Measurements from ENCODE around the gene TPTE.
"Not testable (repeated sequence)": the region's sequence is repeated elsewhere in the genome, so short reads cannot be mapped to it uniquely, and the experiment has no call there.

The TPTE gene

GRCh38 chr21:10617133-10617752 is 95.9 kb downstream of the TPTE start:
- DNase-seq = not testable (repeated sequence)

- DNase-seq = no peak
Measured at GRCh38 chr21:10627316-10627863, 106.0 kb downstream of the TPTE start.

- DNase-seq = not testable (repeated sequence)
Measured at GRCh38 chr21:10629239-10629638, 107.9 kb downstream of the TPTE start.

- not testable (repeated sequence) for DNase-seq
Measured at GRCh38 chr21:10630829-10631228, 109.4 kb downstream of the TPTE start.

- DNase-seq = not testable (repeated sequence)
Measured at GRCh38 chr21:10631316-10631715, 109.9 kb downstream of the TPTE start.

- DNase-seq = not testable (repeated sequence)
Measured at GRCh38 chr21:10638144-10638543, 116.8 kb downstream of the TPTE start.

GRCh38 chr21:10639123-10639522 is 117.7 kb downstream of the TPTE start:
- no peak for DNase-seq

- DNase-seq = not testable (repeated sequence)
Measured at GRCh38 chr21:10639746-10640145, 118.4 kb downstream of the TPTE start.

GRCh38 chr21:10640446-10640845 is 119.1 kb downstream of the TPTE start:
- no peak for DNase-seq

GRCh38 chr21:10641107-10641506 is 119.7 kb downstream of the TPTE start:
- DNase-seq = no peak

- not testable (repeated sequence) for DNase-seq
Measured at GRCh38 chr21:10645667-10646066, 124.3 kb downstream of the TPTE start.

- not testable (repeated sequence) for DNase-seq
Measured at GRCh38 chr21:10649350-10650149, 128.2 kb downstream of the TPTE start.

GRCh38 chr21:10650297-10650696 is 128.9 kb downstream of the TPTE start:
- DNase-seq = not testable (repeated sequence)
